H1 (cell line): ENCODE measurements around the gene KANSL1L. TPM values are rescaled to one million over a fixed set of nuclear protein-coding genes. Genes with fewer than 3 reads are reported as not detected.

Experiments
- CTCF ChIA-PET: fragments of 300-600 bp; sonication (Branson Sonifier 250); formaldehyde crosslinking; loops from one replicate; lab custom pipeline; 2021; ENCODE audit not compliant: partially characterized antibody; lab: Charles Lee
- POLR2A ChIA-PET: fragments of 300-600 bp; sonication (Branson Sonifier 250); formaldehyde crosslinking; loops from one replicate; lab custom pipeline; 2021; ENCODE audit warnings: inconsistent platforms; ENCODE audit not compliant: partially characterized antibody; lab: Charles Lee
- DNase-seq, 2 experiments: peaks; one replicate each; pipeline versions ENCODE4 v3.0.0 to v3.0.0-alpha.2; 2010 to 2022; ENCODE audit warnings: low spot score in 2 of 2, low read depth in 1 of 2, mixed read lengths in 1 of 2
- FAIRE-seq: peaks from 2 replicates; lab custom pipeline; 2011; peaks lifted over from hg19 to GRCh38; lab: Jason Lieb, UNC
- H2AFZ ChIP-seq: 2 replicates; pipeline ENCODE4 v1.8.1; 2012; ENCODE audit warnings: low read length, inconsistent platforms
- H2AK5ac ChIP-seq: 2 replicates; pipeline ENCODE4 v1.6.1; 2013; ENCODE audit warnings: low read depth, low read length
- H2BK120ac ChIP-seq: replicated peaks from 2 replicates; pipeline ENCODE3; 2013; ENCODE audit warnings: low read depth, low read length, inconsistent platforms
- H2BK12ac ChIP-seq: 2 replicates; pipeline ENCODE4 v1.6.1; 2013; ENCODE audit warnings: low read depth, low read length
- H2BK15ac ChIP-seq: 2 replicates; pipeline ENCODE4 v1.6.1; 2013; ENCODE audit warnings: low read length
- H2BK20ac ChIP-seq: 2 replicates; pipeline ENCODE4 v1.6.1; 2013; ENCODE audit warnings: low read length
- H2BK5ac ChIP-seq: 2 replicates; pipeline ENCODE4 v1.6.1; 2013; ENCODE audit warnings: low read depth, low read length
- H3K14ac ChIP-seq: 2 replicates; pipeline ENCODE4 v1.6.1; 2013; ENCODE audit warnings: inconsistent platforms; ENCODE audit not compliant: insufficient read length
- H3K18ac ChIP-seq: 2 replicates; pipeline ENCODE4 v1.6.1; 2013; ENCODE audit warnings: low read length; ENCODE audit errors: extremely low read depth
- H3K23ac ChIP-seq: 2 replicates; pipeline ENCODE4 v1.6.1; 2013; ENCODE audit warnings: inconsistent platforms; ENCODE audit not compliant: insufficient read length
- H3K23me2 ChIP-seq: 2 replicates; pipeline ENCODE4 v1.6.1; 2013; ENCODE audit warnings: low read depth, low read length
- H3K27ac ChIP-seq: 2 replicates; pipeline ENCODE4 v1.6.1; 2011; ENCODE audit warnings: low read depth, low read length, inconsistent platforms
- H3K27me3 ChIP-seq, 4 experiments: replicated peaks in 1 of 4; 1 replicate in 1 of 4; 2 replicates in 3 of 4; pipeline versions ENCODE4 v1.6.1 to v1.8.1; 2011 to 2013; ENCODE audit warnings: low read length in 3 of 4, mild to moderate bottlenecking in 3 of 4, inconsistent platforms in 2 of 4, mixed read lengths in 2 of 4, moderate library complexity in 1 of 4; ENCODE audit not compliant: control insufficient read depth in 3 of 4, insufficient read depth in 3 of 4; ENCODE audit errors: extremely low read depth in 1 of 4
- H3K36me3 ChIP-seq, 4 experiments: 2 replicates each; pipeline versions ENCODE4 v1.6.1 to v1.8.1; 2011 to 2013; ENCODE audit warnings: mild to moderate bottlenecking in 4 of 4, low read length in 3 of 4, moderate library complexity in 2 of 4, control low read depth in 1 of 4, inconsistent platforms in 1 of 4; ENCODE audit not compliant: insufficient read depth in 4 of 4, control insufficient read depth in 2 of 4
- H3K4ac ChIP-seq: replicated peaks from 2 replicates; pipeline ENCODE3; 2013; ENCODE audit warnings: low read length, low read depth, mixed read lengths, inconsistent platforms; ENCODE audit not compliant: insufficient read length
- H3K4me1 ChIP-seq, 4 experiments: replicated peaks in 1 of 4; 1 replicate in 1 of 4; 2 replicates in 3 of 4; pipeline versions ENCODE4 v1.6.1 to v1.8.1; 2011 to 2013; ENCODE audit warnings: low read length in 3 of 4, inconsistent platforms in 2 of 4, mixed read lengths in 1 of 4; ENCODE audit not compliant: insufficient read depth in 4 of 4, control insufficient read depth in 3 of 4
- H3K4me2 ChIP-seq, 2 experiments: 2 replicates each; pipeline versions ENCODE4 v1.6.1 to v1.8.1; 2011 to 2013; ENCODE audit warnings: low read depth in 2 of 2, low read length in 2 of 2, control low read depth in 1 of 2, inconsistent platforms in 1 of 2, mild to moderate bottlenecking in 1 of 2; ENCODE audit not compliant: insufficient read depth in 1 of 2
- H3K4me3 ChIP-seq, 4 experiments: fragments of 200-600, 300-600 bp in 1 of 4; sonication (generic), shearing (Covaris generic), sonication (Bioruptor Twin) in 1 of 4; 2 replicates each; pipeline versions ENCODE4 v1.5.1 to v1.8.1; 2011 to 2016; ENCODE audit warnings: low read length in 4 of 4, low read depth in 3 of 4, control low read depth in 2 of 4, inconsistent platforms in 2 of 4, mild to moderate bottlenecking in 2 of 4, mixed read lengths in 1 of 4, moderate library complexity in 1 of 4; ENCODE audit not compliant: insufficient read depth in 2 of 4; ENCODE audit errors: extremely low read depth in 1 of 4
- H3K56ac ChIP-seq: replicated peaks from 2 replicates; pipeline ENCODE3; 2013; ENCODE audit warnings: low read depth, mild to moderate bottlenecking, mixed read lengths, low read length, inconsistent platforms; ENCODE audit not compliant: insufficient read length
- H3K79me1 ChIP-seq: 2 replicates; pipeline ENCODE4 v1.6.1; 2013; ENCODE audit warnings: low read depth, low read length, control low read depth
- H3K79me2 ChIP-seq, 2 experiments: 2 replicates each; pipeline versions ENCODE4 v1.6.1 to v1.8.1; 2012 to 2013; ENCODE audit warnings: low read length in 2 of 2, mild to moderate bottlenecking in 2 of 2, inconsistent platforms in 1 of 2; ENCODE audit not compliant: insufficient read depth in 2 of 2, control insufficient read depth in 1 of 2
- H3K9ac ChIP-seq, 4 experiments: replicated peaks in 1 of 4; 1 replicate in 1 of 4; 2 replicates in 3 of 4; pipeline versions ENCODE4 v1.6.1 to v1.8.1; 2011 to 2013; ENCODE audit warnings: low read depth in 3 of 4, low read length in 3 of 4, control low read depth in 2 of 4, mild to moderate bottlenecking in 2 of 4, moderate library complexity in 2 of 4, inconsistent platforms in 1 of 4; ENCODE audit errors: extremely low read depth in 1 of 4
- H3K9me3 ChIP-seq, 2 experiments: 2 replicates each; pipeline versions ENCODE4 v1.6.1 to v1.8.1; 2012 to 2013; ENCODE audit warnings: mild to moderate bottlenecking in 2 of 2, moderate library complexity in 2 of 2, control low read depth in 1 of 2, inconsistent platforms in 1 of 2, low read depth in 1 of 2, low read length in 1 of 2, mixed read lengths in 1 of 2; ENCODE audit not compliant: insufficient read depth in 2 of 2
- H4K20me1 ChIP-seq, 2 experiments: replicated peaks in 1 of 2; 2 replicates each; pipeline versions ENCODE3 to v1.8.1; 2011 to 2013; ENCODE audit warnings: inconsistent platforms in 2 of 2, low read length in 2 of 2, mild to moderate bottlenecking in 1 of 2; ENCODE audit not compliant: insufficient read depth in 2 of 2, control insufficient read depth in 1 of 2
- H4K5ac ChIP-seq: 2 replicates; pipeline ENCODE4 v1.6.1; 2013; ENCODE audit warnings: low read length, low read depth, mixed read lengths, inconsistent platforms; ENCODE audit not compliant: insufficient read length
- H4K8ac ChIP-seq: 2 replicates; pipeline ENCODE4 v1.8.0; 2013; ENCODE audit warnings: mild to moderate bottlenecking, moderate library complexity, low read length, inconsistent platforms; ENCODE audit not compliant: insufficient read depth; ENCODE audit errors: extremely low read depth
- H4K91ac ChIP-seq: replicated peaks from 2 replicates; pipeline ENCODE3; 2013; ENCODE audit warnings: low read length, mixed read lengths, inconsistent platforms; ENCODE audit not compliant: insufficient read length
- ATF2 ChIP-seq: IDR thresholded peaks from 2 replicates; pipeline ENCODE4 v1.6.1; 2012; ENCODE audit warnings: low read length, inconsistent platforms
- CBX5 ChIP-seq: fragments of 300-800, 300-1000 bp; sonication (generic); IDR thresholded peaks from 2 replicates; pipeline ENCODE4 v1.7.1; 2016; ENCODE audit warnings: antibody characterized with exemption, low read length, low read depth
- CBX8 ChIP-seq: fragments of 300-800, 300-1000 bp; sonication (generic); IDR thresholded peaks from 2 replicates; pipeline ENCODE4 v1.7.1; 2016; ENCODE audit warnings: low read depth, low read length, borderline replicate concordance
- CHD1 ChIP-seq: IDR thresholded peaks from 2 replicates; pipeline ENCODE4 v1.6.1; 2012; ENCODE audit warnings: low read depth, low read length, improper control_type of control experiment
- CTBP2 ChIP-seq: IDR thresholded peaks from 2 replicates; pipeline ENCODE4 v1.7.0; 2011; ENCODE audit warnings: borderline replicate concordance, mild to moderate bottlenecking, moderate library complexity, mixed read lengths, low read length; ENCODE audit not compliant: insufficient read depth, insufficient read length
- KDM5A ChIP-seq: fragments of 200-600 bp; IDR thresholded peaks from 2 replicates; pipeline ENCODE4 v1.7.1; 2012; ENCODE audit warnings: mild to moderate bottlenecking, low read length, inconsistent platforms, mixed read lengths
- SIRT6 ChIP-seq: IDR thresholded peaks from one replicate; pipeline ENCODE4 v1.7.1; 2012; ENCODE audit warnings: low read length, inconsistent platforms
- SP4 ChIP-seq: IDR thresholded peaks from 2 replicates; pipeline ENCODE4 v1.6.1; 2012; ENCODE audit warnings: low read length, inconsistent platforms
- SRF ChIP-seq: IDR thresholded peaks from 2 replicates; pipeline ENCODE4 v1.6.1; 2011; ENCODE audit warnings: mild to moderate bottlenecking, low read depth, low read length, moderate library complexity
- TBP ChIP-seq: IDR thresholded peaks from 2 replicates; pipeline ENCODE4 v1.6.1; 2011; ENCODE audit warnings: low read depth, low read length, improper control_type of control experiment
- ZNF274 ChIP-seq: IDR thresholded peaks from 2 replicates; pipeline ENCODE4 v1.7.0; 2012; ENCODE audit warnings: low read length, borderline replicate concordance; ENCODE audit errors: extremely low read depth
- WGBS, 2 experiments: shearing (Covaris generic) in 1 of 2; methylation state at CpG; one replicate each; pipeline versions ENCODE4 v1.1.6 to v1.1.7; 2013 to 2015; ENCODE audit warnings: low lambda C conversion rate in 2 of 2, mixed read lengths in 2 of 2, inconsistent platforms in 1 of 2, low coverage in 1 of 2, missing lambda C conversion rate in 1 of 2; ENCODE audit not compliant: insufficient replicate concordance in 2 of 2, insufficient coverage in 1 of 2, insufficient read length in 1 of 2; ENCODE audit errors: extremely low coverage in 1 of 2, missing lambda C conversion rate in 1 of 2; 5-methylcytosine and 5-hydroxymethylcytosine counted together
- polyA plus RNA-seq, 7 experiments: library from polyadenylated mRNA; depleted of rRNA in 3 of 7; stranded (reverse) in 5 of 7; unstranded in 2 of 7; fragments of >200 nt in 5 of 7; fragments of 200-250 nt in 2 of 7; gene quantifications; 1 replicate in 5 of 7; 2 replicates in 1 of 7; 4 replicates in 1 of 7; pipeline versions ENCODE4 v1.2.1 to v1.2.3, GENCODE V29; 2011 to 2013; ENCODE audit warnings: missing spikeins in 2 of 7, mixed read lengths in 2 of 7
- total RNA-seq: library from RNA; stranded (reverse); fragmentation: NEBNext Ultra II Directional; extraction: Animal tissue kit (Norgen Biotek cat#: 25700); gene quantifications from 2 replicates; pipeline ENCODE4 v1.2.1, GENCODE V29; 2021

KANSL1L gene
- total and polyA plus RNA-seq, 2 of the 8 experiments (the other 6 are each of a cell fraction or from before 2014, with no cell fraction given): 5.4 to 17.2 TPM

GRCh38 chr2:210050885-210051284 is 120.3 kb downstream of the KANSL1L start:
- Histone ChIP-seq H3K79me1 (no peaks in the 10 kb centered on the region), H3K4ac (no peak overlapping the region), H3K23me2 (peaks cover 1% of the 10 kb centered on the region; the same call in 1 of the 2 replicates), H3K79me2 (no peaks in the 10 kb centered on the region), H2BK15ac (no peak overlapping the region), H2BK12ac (no peak overlapping the region), H3K9me3 (peaks cover 8 to 19% of the 10 kb centered on the region in 2 experiments; a peak in 3 of 4 replicates), H3K9ac (no peak overlapping the region), H2BK5ac (no peak overlapping the region), H2AK5ac (no peak overlapping the region), H2BK20ac (no peak overlapping the region), H4K5ac (no peak overlapping the region), H4K20me1 (no peaks in the 10 kb centered on the region), H4K91ac (no peak overlapping the region), H3K27me3 (no peaks in the 10 kb centered on the region), H3K4me1 (no peaks in the 10 kb centered on the region; a peak in 1 of 7 replicates), H3K4me3 (no peak overlapping the region), H3K36me3 (peaks cover 0 to 10% (median 0%) of the 10 kb centered on the region in 4 experiments; a peak in 2 of 8 replicates), H2BK120ac (no peak overlapping the region), H3K56ac (no peak overlapping the region), H3K18ac (no peak overlapping the region), H3K4me2 (no peak overlapping the region), H2AFZ (no peak overlapping the region), H3K14ac (no peak overlapping the region), H3K23ac (no peak overlapping the region), H4K8ac (no peak overlapping the region)
- CTCF ChIA-PET: interaction anchor here (0.6 to 3.2 kb wide), 5 partner anchors 22 to 217 kb away, joined by 3 to 6 read pairs (median 3); no protein-coding TSS in a partner anchor
- DNase-seq (no peak), FAIRE-seq (no peak)
- WGBS, 2 experiments: 95% methylated on average over 1 of the region's 1 CpG; no CpG with 5 or more reads in 1 of the 2 experiments
- POLR2A ChIA-PET: interaction anchor here (0.9 to 1.0 kb wide), 2 partner anchors 8 to 45 kb away, joined by 3 read pairs; no protein-coding TSS in a partner anchor
- no peak for TF ChIP-seq SRF
- no peak for TF ChIP-seq CTBP2
- no peak for TF ChIP-seq ATF2
- TF ChIP-seq TBP: no peak
- no peak for TF ChIP-seq SP4
- TF ChIP-seq CBX8: no peak
- no peak for TF ChIP-seq CBX5
- no peak for TF ChIP-seq ZNF274
- TF ChIP-seq SIRT6: no peak
- TF ChIP-seq CHD1: no peak
- no peak for TF ChIP-seq KDM5A
- TF ChIP-seq, all 59 proteins: peak for 0
- no peak overlapping the region for H3K27ac ChIP-seq
